HG02642 (cell line): ENCODE measurements around the gene TBRG4.
"Not testable (repeated sequence)": the region's sequence is repeated elsewhere in the genome, so short reads cannot be mapped to it uniquely, and the experiment has no call there.

Source experiments
- ATAC-seq: cut with Tn5 transposase; IDR thresholded peaks from one replicate; pipeline ENCODE4 v1.9.1; 2021; ENCODE audit warnings: mild to moderate bottlenecking; ENCODE audit not compliant: unreplicated experiment, poor library complexity

Gene TBRG4

DNA sequence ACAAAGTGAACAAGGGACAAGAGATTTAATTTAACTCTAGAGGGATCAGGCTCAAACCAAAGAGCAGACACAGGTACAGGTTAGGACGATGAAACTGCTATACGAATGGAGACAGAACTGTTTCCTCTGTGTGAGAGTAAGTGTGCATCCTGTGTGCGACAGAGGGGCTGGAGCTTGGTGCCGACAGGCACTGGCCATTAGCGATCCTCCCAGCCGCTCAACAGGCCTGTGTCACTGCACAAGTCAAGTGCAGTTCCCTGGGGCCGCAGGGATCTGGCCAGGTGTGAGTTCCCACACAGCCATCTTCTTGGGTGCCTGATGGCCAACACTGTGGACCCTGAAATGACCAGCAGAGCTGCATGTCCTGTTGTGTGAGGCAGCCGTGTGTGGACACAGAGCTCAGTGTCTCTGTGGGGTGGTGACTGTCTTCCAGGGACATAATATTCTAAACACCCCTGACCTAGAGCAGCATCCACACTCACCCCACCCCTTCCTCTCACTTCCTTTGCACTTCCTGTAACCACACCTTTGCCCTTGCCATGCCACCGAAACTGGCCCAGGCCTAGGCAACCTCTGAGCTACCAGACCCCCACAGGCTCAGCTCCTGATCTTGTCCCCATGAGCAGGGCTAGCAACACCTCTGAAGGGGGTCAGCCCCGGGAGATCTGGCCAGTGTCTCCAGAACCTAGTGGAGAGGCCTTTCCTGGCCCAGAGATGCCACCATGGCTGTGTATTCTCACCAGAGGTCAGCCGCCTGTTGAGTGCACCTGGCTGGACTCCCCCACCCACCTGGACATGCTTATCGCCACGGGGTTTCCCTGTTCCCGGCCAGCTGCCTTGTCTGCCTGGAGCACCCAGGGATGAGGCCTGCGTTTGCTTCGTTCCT is 11.7 kb upstream of the TBRG4 start:
- ATAC-seq: no peak

DNA sequence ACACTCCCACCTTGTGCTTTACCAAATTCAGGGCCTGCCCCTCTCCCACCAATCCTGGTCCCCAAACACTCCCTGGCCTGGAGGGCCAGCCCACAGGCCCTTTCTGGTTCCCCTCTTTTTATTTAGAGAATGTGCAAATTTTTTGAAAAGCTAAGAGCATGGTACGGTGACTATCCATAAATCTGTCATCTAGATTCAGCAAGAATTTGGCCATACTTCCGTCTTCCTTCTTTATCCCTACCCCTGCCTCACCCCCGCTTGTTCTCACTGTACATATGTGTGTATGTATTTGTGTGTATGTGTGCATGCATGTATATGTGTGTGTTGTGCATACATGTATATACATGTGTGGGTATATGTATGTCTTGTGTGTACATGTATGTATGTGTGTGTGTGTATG is 8.1 kb upstream of the TBRG4 start:
- no peak for ATAC-seq

DNA sequence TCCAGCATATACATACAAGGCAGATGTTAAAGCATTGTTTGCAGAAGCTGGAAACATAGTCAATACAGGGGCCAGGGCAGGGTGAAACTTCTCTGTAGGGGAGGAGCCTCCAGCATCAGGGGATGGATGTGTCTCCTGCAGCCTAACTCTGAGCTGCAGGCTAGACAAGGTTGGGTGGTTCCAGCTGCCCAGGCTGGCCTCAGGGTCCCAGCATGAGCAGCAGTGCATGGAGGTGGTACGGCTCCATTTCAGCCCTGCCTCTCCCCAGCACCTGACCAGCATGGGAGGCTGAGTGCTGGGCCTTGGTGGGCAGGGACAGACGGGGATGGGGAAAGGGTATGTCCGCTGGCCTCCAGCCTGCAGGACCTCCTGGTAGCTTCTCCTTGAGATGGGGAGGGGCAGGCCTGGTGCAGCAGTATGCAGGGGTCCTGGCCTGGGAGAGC is 7.4 kb upstream of the TBRG4 start:
- ATAC-seq: no peak

DNA sequence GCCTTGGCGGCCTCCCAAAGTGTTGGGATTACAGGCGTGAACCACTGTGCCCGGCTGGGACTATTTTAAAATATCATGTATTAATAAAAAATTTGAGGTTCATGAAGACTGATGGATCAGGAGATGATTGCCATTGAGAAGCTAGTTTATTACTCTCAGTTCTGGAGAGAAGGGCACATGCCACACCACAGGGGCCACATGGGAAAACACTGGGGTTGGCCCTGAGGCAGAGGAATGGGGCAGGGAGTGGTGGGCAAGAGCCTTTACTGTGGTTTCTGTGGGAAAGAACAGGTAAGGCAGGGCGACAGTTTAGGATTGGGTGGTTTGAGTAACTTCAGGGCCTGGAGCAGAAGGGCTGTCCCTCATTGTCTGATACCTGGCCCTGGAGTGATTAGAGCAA is 6.8 kb upstream of the TBRG4 start:
- no peak for ATAC-seq

DNA sequence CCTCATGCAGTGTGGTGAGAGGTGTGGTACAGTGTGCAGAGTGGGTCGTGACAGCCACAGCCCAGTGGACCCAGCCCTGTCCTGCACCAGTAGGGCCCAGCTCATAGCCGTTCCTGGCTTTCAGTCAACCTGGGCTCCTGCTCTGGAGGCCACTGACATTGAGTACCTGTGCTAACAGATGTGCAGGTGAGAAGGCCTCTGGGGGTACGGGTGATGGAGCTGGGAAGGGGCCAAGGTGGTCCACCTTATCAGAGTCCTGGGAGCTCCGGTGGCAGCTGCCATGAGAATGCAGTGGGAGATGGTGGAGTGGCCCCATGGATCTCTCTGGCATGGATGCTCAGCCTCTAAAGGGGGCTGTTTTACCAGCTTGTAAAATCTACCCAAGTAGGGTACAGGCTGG is 6.1 kb upstream of the TBRG4 start:
- no peak for ATAC-seq

DNA sequence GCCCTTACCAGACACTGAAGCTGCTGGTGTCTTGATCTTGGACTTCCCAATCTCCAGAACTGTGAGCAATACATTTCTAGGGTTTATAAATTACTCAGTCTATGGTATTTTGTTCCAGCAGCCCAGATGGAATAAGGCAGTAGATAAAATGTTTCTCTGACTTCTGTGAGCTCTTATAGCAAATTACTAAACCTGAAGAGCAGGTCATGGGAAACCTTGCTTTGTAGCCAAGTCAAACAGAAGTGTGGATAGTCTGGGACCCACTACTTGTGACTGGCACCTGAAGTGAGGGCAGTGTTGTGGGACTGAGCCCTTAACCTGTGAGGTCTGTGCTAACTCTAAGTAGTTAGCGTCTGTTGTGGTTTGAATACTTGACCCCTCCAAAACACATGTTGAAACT is 4.6 kb upstream of the TBRG4 start:
- ATAC-seq: no peak

DNA sequence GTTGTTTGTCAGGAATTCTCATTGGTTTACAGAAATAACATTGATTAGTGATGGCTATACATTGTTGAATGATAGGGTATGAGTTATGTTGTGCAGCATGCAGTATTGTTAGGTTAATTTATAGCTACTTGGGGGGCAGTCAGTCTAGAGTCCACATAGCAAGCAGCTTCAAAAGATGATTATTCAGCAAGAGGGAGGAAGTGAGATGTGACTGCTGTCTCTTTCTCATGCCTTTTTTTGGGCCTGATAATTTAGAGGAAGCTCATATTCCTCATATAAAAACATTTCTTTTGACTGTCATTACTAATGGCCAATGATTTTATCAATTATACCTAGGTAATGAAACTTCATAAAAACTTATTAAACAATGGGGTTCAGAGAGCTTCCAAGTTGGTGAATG is 3.4 kb upstream of the TBRG4 start:
- no peak for ATAC-seq

DNA sequence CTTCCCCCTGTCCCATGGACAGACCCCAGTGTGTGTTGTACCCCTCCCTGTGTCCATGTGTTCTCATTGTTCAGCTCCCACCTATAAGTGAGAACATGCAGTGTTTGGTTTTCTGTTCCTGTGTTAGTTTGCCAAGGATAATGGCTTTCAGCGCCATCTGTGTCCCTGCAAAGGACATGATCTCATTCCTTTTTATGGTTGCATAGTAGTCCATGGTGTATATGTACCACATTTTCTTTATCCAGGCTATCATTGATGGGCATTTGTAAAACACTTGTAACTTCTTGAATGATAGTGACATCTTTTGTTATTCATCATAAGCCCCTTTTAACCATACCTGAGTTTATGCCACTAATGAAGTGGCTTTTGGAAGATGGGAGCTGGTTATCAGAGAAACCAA is 2.8 kb upstream of the TBRG4 start:
- not testable (repeated sequence) for ATAC-seq

DNA sequence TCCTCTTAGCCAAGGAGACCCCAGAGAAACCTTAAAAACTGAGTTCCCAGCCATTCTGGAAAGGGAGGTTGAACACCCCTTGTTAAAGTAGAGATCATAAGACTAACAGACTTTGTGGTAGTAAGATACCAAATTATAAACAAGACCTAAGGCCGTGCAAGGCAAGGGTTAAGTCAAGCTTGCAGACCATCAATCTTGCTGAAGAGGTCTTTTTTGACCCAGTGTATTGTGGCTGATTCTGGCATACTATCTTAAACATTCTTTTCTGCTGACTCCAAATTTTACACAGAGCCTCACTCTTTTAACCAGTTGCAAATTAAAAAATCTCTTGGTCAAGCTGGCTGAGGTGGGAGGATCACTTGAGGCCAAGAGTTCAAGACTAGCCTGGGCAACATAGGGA is 1.2 kb upstream of the TBRG4 start:
- ATAC-seq: no peak

DNA sequence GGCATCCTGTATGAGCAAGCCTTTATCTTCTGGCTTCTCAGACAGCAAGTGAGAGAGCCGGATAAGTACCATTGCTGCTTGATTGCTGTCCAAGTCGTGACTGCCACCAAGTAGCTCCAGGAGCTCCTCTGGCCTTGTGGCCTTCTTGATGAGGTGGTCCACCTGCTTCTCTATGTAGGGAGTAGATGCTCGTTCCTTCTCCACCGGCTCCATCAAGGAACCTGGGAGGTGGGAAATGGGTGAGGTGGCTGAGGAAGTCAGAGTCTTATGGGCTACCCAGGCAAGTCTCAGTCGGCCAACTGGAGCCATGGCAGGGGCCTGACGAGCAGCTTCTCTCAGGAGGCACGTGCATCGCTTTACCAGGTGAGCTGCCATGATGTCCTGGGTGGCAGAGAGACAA is 2.6 kb downstream of the TBRG4 start:
- no peak for ATAC-seq

DNA sequence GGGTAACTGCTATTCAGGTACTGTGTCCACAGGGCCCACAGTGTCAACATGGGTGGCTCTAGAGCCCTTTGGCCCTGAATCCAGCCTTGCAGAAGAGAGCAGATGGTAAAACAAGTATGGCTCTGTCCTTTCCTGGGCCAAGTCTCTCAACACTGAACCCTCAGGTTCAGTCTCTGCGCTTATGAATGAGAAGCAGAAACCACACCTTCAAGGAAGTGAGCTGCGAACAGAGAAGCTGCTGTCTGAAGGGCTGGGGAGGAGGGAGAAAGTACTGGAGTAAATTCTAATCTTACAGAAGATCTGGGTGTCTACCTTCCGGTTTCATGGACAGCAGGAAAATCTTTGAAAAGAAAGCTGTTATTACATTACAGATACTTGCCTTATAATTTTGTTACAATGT is 4.1 kb downstream of the TBRG4 start:
- no peak for ATAC-seq

DNA sequence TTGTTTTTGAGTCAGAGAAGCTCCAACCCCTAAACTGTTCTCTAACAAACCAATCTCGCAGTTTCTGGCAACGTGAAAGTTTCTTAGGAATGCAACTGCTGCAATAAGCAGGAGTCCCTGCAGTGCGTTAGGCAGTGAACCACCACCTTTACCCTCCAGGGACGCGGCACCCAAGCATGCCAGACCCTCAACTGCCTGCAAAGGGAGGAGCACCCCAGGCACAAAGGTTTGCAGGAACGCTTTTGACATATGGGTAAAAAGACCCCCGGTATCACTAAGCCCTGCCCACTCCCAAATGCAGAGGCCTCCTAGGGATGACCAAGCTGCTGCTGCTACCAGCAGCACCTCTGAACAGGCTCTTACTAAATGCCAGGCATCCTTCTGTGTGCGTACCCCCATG is 4.7 kb downstream of the TBRG4 start:
- no peak for ATAC-seq

DNA sequence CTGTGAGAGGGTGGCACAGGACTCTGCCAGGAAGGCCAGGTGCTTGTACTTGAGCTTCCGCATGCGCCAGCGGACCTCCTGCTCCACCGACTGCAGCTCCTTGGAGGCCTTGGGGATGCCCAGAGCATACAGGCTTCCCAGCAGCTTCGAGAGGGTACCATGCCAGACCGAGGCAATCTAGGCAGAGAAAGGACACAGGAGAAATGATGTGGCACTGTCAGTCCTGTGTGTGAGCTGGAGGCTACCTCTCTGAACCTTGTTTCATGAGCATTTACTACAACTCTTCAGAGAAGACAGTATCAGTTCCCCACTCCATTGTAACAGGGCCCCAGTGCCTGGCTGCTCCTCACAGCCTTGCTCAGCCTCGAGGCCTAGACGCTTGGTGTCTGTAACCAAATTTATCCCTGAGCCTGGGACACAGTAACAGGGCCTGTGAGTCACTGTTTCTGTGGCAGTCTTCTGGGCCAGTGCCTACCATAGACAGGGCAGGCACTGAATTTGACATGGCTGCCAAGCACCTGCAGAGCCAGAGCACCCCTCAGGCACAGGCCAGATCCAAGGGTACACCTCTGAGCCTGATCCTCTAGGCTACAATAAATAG is 5.8 kb downstream of the TBRG4 start:
- ATAC-seq: no peak

DNA sequence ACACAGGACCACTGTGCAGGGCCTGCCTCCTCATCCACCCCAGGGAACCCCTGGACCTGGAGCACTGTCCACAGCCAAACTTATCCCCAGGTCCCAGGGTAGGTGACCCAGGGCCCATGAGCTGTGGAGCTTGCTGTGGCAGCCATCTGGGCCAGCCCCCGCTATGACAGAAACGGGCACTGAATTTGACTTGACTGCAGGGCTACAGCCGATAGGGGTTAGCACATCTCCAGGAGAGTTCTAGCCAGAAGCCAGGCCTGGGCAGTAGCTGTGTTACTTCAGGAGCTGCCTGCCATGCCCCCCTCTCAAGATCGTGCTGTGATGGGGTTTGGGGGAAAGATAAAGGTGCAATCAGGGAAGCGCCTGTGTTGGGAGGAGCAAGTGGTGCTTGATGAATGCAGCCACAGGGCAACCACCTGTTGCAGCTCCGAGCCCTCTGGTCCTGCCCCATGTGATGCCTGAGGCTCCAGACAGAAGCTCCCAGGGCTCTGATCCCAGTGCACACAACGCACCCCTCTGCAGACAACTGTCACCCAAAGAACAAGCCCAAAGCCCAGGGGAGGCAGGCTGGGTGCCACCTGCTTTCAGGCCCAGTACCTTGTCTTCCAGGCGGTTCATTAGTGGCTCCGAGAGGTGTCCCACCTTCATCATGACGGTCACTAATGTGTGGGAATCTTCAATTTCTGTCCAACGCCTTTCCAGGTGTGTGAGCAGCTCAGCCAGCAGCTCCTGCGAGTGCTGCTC is 6.5 kb downstream of the TBRG4 start:
- no peak for ATAC-seq

DNA sequence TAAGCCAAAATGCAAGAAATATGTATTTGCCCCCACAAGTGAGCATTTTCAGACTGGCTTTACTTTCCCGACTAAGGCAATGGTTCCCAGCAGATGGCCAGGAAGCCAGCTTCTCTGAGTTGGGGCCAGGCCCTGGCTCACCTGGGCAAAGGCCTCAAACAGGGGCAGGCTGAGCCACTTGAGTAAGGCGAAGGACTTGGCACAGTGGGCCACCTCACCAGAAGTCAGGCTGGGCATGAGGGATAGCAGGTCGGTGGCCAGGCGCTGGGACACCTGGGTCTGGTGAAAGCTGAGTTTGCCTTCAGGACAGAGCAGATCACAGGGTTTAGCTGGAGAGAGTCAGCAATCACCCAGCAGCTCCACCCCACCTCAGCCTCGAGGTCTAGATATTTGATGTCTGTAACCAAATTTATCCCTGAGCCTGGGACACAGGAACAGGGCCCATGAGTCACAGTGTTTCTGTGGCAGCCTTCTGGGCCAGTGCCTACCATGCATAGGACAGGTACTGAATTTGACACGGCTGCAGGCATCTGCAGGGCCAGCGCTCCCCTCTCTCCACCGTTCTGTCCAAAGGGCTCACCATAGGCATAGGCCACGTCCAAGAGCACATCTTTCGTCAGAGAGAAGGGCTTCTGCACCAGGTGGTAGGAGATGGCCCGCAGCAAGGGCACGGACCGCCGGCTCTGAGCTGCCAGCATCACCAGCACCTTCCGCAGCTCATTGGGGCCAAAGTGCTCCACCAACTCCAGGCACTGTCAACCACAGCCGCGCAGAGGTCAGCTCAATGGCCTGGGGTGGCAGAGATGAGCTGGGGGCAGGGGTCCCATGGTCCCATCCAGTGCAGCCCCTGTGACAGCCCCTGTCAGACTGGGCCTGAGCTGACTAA is 7.3 kb downstream of the TBRG4 start:
- ATAC-seq: no peak

DNA sequence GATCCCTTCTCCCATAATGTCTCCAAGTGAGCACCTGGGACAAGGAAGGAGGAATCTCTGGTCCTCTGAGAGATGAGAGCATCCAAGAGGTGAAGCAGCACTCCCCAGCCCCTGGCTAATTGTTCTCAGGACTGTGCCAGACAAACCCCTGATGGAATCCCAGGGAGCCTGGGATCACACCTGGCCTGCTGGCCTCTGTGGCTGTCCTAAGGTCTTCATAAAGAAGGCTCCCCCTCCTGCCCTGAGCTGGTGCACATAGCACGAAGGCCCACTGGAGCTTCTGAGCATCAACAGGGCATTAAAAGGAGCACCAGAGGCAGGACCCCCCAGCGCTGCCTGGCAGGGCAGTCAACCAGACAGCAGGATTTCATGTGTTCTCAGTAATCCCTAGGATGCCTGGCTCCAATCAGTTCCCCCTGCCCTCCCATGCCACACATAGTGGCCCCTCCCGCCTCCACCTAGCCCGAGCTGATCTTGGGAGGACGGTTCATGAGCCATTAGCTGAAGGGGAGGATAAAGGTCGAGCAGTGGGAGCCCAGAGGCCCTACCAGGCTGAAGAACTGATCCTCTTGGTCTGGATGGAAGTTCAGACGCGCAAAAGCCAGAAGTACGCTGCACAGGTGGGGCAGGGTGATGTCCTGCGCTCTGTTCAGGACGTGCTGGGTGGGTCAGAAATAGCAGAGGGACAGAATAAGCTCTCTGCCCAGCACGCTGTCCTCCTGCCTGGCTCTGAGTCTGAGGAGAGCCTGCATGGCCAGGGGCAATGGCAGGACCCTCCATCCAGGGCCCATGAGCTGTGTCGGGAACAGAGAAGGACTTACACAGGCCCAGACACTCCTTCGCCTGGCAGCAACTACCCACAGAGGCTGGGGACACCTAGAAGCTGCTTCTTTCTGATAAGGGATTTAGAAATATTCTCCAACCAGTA is 8.4 kb downstream of the TBRG4 start:
- ATAC-seq: no peak

DNA sequence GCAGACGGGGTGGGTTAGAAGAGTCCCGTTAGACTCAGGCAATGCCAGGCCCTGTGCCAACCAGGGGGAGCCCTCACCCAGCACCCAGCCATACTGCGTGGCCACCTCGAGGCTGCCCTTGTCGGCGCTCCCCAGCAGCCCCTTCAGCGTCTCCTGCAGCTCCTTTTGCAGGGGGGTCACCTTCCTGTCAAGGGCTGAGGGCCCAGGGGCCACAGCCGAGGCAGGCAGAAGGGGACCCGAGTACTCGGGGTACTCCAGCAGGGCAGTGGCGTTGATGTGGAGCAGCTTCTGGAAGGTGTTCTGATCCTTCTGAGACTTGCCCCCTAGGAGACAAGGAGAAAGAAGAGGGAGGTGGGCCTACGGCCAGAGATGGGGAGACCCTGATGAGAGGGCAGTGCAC is 9.7 kb downstream of the TBRG4 start:
- no peak for ATAC-seq

DNA sequence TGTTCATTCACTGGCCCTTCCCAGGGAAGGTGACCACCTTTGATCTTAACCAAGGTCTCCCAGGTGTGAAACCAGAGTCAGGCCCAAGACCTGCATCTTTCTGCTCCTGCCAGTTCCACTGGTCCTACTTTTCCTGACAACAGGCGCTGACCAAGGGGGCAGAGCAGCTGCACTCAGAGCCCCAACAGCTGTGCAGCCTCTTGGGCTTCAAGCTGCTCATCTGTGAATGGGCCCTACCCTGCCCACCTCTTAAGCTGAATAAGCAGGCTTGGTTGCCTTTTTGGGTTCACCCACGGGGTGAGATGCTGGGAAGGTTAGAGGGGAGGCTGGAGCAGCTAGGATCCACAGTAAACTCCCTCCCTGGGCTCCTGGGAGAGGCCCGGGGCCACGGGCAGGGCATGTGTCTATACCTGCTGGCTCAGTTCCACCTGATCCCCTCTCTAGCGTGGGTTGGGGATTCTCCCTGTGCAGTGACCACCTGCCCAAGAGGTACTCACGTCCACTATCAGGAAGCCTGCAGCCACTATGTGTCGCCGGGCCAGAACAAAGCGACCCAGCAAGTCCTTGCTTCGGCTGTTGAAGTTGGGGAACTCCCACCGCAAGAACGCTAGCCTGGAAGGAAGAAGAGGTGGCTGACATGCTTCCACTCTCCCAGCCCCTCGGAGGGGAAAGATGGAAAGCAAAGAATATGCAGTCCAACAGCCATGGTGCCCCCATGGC is 10.6 kb downstream of the TBRG4 start:
- no peak for ATAC-seq
